HCT116 (cell line): ENCODE data around the gene HLA-DMA. TPM values are rescaled to one million over a fixed set of nuclear protein-coding genes. Genes with fewer than 3 reads are reported as not detected.

Source experiments
- ATAC-seq: fragments of 200-7000 bp; cut with Tn5 transposase; 2 replicates; pipeline ENCODE4 v1.9.1; 2020; ENCODE audit warnings: mild to moderate bottlenecking, moderate library complexity
- BruUV-seq: library from RNA; stranded (reverse); fragments of 400-500 nt; replicated peaks from 2 replicates; lab custom pipeline; 2021; lab: Mats Ljungman, UMichigan
- CTCF ChIA-PET: fragments of 300-600 bp; sonication (Branson Sonifier 250); formaldehyde crosslinking; loops from one replicate; lab custom pipeline; 2021; ENCODE audit warnings: antibody characterized with exemption; lab: Charles Lee
- POLR2A ChIA-PET: fragments of 300-600, 350-600 bp; sonication (Branson Sonifier 250); formaldehyde crosslinking; loops from one replicate; lab custom pipeline; 2021; ENCODE audit warnings: antibody characterized with exemption; lab: Charles Lee
- RAD21 ChIA-PET, 2 experiments: fragments of 300-600 bp; sonication (Branson Sonifier 250); formaldehyde crosslinking; loops; one replicate each; lab custom pipeline; 2023; ENCODE audit warnings: low total read pairs in 2 of 2; ENCODE audit not compliant: uncharacterized antibody in 2 of 2, unreplicated experiment in 2 of 2, low non-redundant PET in 1 of 2; lab: Charles Lee
- DNase-seq: peaks from one replicate; pipeline ENCODE4 v3.0.0-alpha.2; 2010; ENCODE audit warnings: low read depth, low spot score
- H2AFZ ChIP-seq: fragments of 200-600 bp; shearing (Covaris generic), sonication (generic); 2 replicates; pipeline ENCODE4 v1.6.1; 2017; ENCODE audit warnings: low read depth, mixed run types, mixed read lengths, antibody characterized with exemption, low read length; ENCODE audit not compliant: poor library complexity, severe bottlenecking
- H3K27ac ChIP-seq: 2 replicates; pipeline ENCODE4 v1.5.1; 2012; ENCODE audit warnings: low read depth, low read length
- H3K27me3 ChIP-seq: fragments of 200-600 bp; sonication (generic); 2 replicates; pipeline ENCODE4 v1.6.1; 2016; ENCODE audit warnings: mixed run types, low read length, mixed read lengths; ENCODE audit not compliant: insufficient read depth
- H3K36me3 ChIP-seq, 2 experiments: fragments of 200-500 bp in 1 of 2; fragments of 200-600 bp in 1 of 2; sonication (Bioruptor generic) in 1 of 2; sonication (generic) in 1 of 2; 2 replicates each; pipeline versions ENCODE4 v1.5.1 to v1.6.1; 2014 to 2016; ENCODE audit warnings: low read length in 2 of 2, inconsistent platforms in 1 of 2, mixed read lengths in 1 of 2, mixed run types in 1 of 2; ENCODE audit not compliant: insufficient read depth in 2 of 2, control insufficient read depth in 1 of 2
- H3K4me1 ChIP-seq, 2 experiments: fragments of 200-600 bp in 1 of 2; sonication (generic) in 1 of 2; 2 replicates each; pipeline versions ENCODE4 v1.5.1 to v1.6.1; 2012 to 2017; ENCODE audit warnings: low read length in 2 of 2, inconsistent platforms in 1 of 2, mild to moderate bottlenecking in 1 of 2, mixed read lengths in 1 of 2, mixed run types in 1 of 2, moderate library complexity in 1 of 2; ENCODE audit not compliant: insufficient read depth in 2 of 2, control insufficient read depth in 1 of 2
- H3K4me2 ChIP-seq: fragments of 200-600 bp; sonication (generic); 2 replicates; pipeline ENCODE4 v1.6.1; 2017; ENCODE audit warnings: mixed run types, low read length, mixed read lengths
- H3K4me3 ChIP-seq, 2 experiments: fragments of 200-600 bp in 1 of 2; sonication (generic) in 1 of 2; replicated peaks in 1 of 2; 2 replicates each; pipeline ENCODE4 v1.5.1; 2011 to 2016; ENCODE audit warnings: low read length in 2 of 2, control low read depth in 1 of 2, low read depth in 1 of 2, mild to moderate bottlenecking in 1 of 2, mixed read lengths in 1 of 2, mixed run types in 1 of 2
- H3K79me2 ChIP-seq: fragments of 200-600 bp; sonication (generic); 2 replicates; pipeline ENCODE4 v1.6.1; 2017; ENCODE audit warnings: mild to moderate bottlenecking, mixed run types, low read length, moderate library complexity, mixed read lengths; ENCODE audit not compliant: insufficient read depth
- H3K9ac ChIP-seq: fragments of 200-600 bp; sonication (generic); 2 replicates; pipeline ENCODE4 v1.6.1; 2016; ENCODE audit warnings: low read length, mixed read lengths
- H3K9me2 ChIP-seq: fragments of 200-600 bp; sonication (generic), shearing (Covaris generic); 2 replicates; pipeline ENCODE4 v1.6.1; 2017; ENCODE audit warnings: mixed run types, mild to moderate bottlenecking, moderate library complexity; ENCODE audit not compliant: insufficient read depth
- H3K9me3 ChIP-seq, 2 experiments: fragments of 200-500 bp in 1 of 2; fragments of 200-600 bp in 1 of 2; sonication (Bioruptor generic) in 1 of 2; sonication (generic) in 1 of 2; 2 replicates each; pipeline ENCODE4 v1.6.1; 2014 to 2017; ENCODE audit warnings: low read length in 2 of 2, mixed read lengths in 2 of 2, inconsistent platforms in 1 of 2, low read depth in 1 of 2, mild to moderate bottlenecking in 1 of 2, mixed run types in 1 of 2, moderate library complexity in 1 of 2; ENCODE audit not compliant: control insufficient read depth in 1 of 2, insufficient read depth in 1 of 2
- H4K20me1 ChIP-seq: fragments of 200-600 bp; sonication (generic), shearing (Covaris generic); 2 replicates; pipeline ENCODE4 v1.6.1; 2017; ENCODE audit warnings: mixed run types, mild to moderate bottlenecking, moderate library complexity; ENCODE audit not compliant: insufficient read depth
- CEBPB ChIP-seq: IDR thresholded peaks from 2 replicates; pipeline ENCODE4 v1.6.1; 2012; ENCODE audit warnings: low read depth
- CTCF ChIP-seq, 3 experiments: fragments of 200-600 bp in 1 of 3; sonication (generic) in 1 of 3; IDR thresholded peaks in 2 of 3; conservative IDR thresholded peaks in 1 of 3; 2 replicates each; pipeline ENCODE4 v1.5.1; 2012 to 2017; ENCODE audit warnings: low read depth in 2 of 3, low read length in 2 of 3, antibody characterized with exemption in 1 of 3, borderline replicate concordance in 1 of 3, control low read depth in 1 of 3, mild to moderate bottlenecking in 1 of 3, mixed read lengths in 1 of 3, mixed run types in 1 of 3, moderate library complexity in 1 of 3; ENCODE audit not compliant: insufficient read depth in 1 of 3
- EGR1 ChIP-seq: IDR thresholded peaks from 2 replicates; pipeline ENCODE4 v1.6.1; 2012; ENCODE audit warnings: low read depth
- ELF1 ChIP-seq: IDR thresholded peaks from 2 replicates; pipeline ENCODE4 v1.6.1; 2012; ENCODE audit warnings: low read depth, borderline replicate concordance
- EZH2 ChIP-seq: fragments of 200-600 bp; sonication (generic); IDR thresholded peaks from 2 replicates; pipeline ENCODE4 v1.6.1; 2017; ENCODE audit warnings: antibody characterized with exemption, mixed run types
- POLR2A ChIP-seq: IDR thresholded peaks from 2 replicates; pipeline ENCODE4 v1.7.0; 2011; ENCODE audit warnings: borderline replicate concordance; ENCODE audit not compliant: insufficient read depth, insufficient read length; ENCODE audit errors: extremely low read depth
- SRF ChIP-seq: IDR thresholded peaks from 2 replicates; pipeline ENCODE4 v1.6.1; 2012; ENCODE audit warnings: low read depth
- TCF7L2 ChIP-seq: IDR thresholded peaks from 2 replicates; pipeline ENCODE4 v1.7.0; 2011; ENCODE audit warnings: borderline replicate concordance, inconsistent platforms; ENCODE audit not compliant: insufficient read depth, insufficient read length; ENCODE audit errors: extremely low read depth
- ZFX ChIP-seq: fragments of 450-650 bp; IDR thresholded peaks from 2 replicates; pipeline ENCODE4 v1.6.1; 2017
- intact Hi-C: fragments of 100-400 bp; cut with micrococcal nuclease; formaldehyde crosslinking; loops from 2 replicates; pipeline ENCODE4 v1.10.0; 2022
- total RNA-seq: library from RNA; stranded (reverse); gene quantifications from one replicate; pipeline ENCODE4 v1.2.1, GENCODE V29; 2021; ENCODE audit not compliant: unreplicated experiment
- TF ChIP-seq, protein P1 (sequence below): IDR thresholded peaks from 2 replicates; pipeline ENCODE4 v1.6.1; 2012; ENCODE audit warnings: low read depth
- TF ChIP-seq, protein P2 (sequence below): IDR thresholded peaks from 2 replicates; pipeline ENCODE4 v1.6.1; 2012

HLA-DMA gene
- total RNA-seq, 1 experiment from 2014 or later: 12.1 TPM

DNA sequence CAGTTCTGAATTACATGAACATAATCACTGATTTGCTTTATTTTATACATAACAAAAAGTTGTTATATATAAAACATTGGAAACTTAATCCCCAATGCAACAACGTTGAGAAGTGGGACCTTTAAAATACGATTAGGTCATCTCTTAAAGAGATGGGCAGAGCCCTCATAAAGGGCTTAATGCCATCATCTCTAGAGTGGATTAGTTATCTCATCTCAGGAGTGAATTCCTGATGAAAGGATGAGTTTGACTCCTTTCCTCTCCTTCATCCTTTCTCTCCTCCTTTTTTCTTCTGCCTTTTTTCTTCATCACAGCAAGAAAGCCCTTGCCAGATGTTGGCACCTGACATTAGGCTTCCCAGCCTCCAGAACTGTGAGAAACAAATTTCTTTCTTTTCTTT, 42.6 kb upstream of the HLA-DMA start:
- no peaks in the 10 kb centered on the region for H3K36me3 ChIP-seq
- 0 out of 4 replicates have a peak, but pooled peaks cover 0 to 3% of the 10 kb centered on the region in 2 experiments for H3K4me1 ChIP-seq
- H4K20me1 ChIP-seq: no peaks in the 10 kb centered on the region
- DNase-seq (no peak), ATAC-seq (no peak)
- H3K79me2 ChIP-seq: no peaks in the 10 kb centered on the region
- no peak overlapping the region for H3K4me2 ChIP-seq
- no peak overlapping the region for H2AFZ ChIP-seq
- no peak overlapping the region for H3K9ac ChIP-seq
- intact Hi-C loops: no loop called here
- H3K9me2 ChIP-seq: no peaks in the 10 kb centered on the region
- ChIA-PET POLR2A (interaction anchor here (0.7 kb wide), 1 partner anchor 28 kb away, joined by 4 read pairs; no protein-coding TSS in a partner anchor), RAD21 (no interaction called here), CTCF (no interaction called here)
- H3K27ac ChIP-seq: no peak overlapping the region
- TF ChIP-seq, protein P1, sequence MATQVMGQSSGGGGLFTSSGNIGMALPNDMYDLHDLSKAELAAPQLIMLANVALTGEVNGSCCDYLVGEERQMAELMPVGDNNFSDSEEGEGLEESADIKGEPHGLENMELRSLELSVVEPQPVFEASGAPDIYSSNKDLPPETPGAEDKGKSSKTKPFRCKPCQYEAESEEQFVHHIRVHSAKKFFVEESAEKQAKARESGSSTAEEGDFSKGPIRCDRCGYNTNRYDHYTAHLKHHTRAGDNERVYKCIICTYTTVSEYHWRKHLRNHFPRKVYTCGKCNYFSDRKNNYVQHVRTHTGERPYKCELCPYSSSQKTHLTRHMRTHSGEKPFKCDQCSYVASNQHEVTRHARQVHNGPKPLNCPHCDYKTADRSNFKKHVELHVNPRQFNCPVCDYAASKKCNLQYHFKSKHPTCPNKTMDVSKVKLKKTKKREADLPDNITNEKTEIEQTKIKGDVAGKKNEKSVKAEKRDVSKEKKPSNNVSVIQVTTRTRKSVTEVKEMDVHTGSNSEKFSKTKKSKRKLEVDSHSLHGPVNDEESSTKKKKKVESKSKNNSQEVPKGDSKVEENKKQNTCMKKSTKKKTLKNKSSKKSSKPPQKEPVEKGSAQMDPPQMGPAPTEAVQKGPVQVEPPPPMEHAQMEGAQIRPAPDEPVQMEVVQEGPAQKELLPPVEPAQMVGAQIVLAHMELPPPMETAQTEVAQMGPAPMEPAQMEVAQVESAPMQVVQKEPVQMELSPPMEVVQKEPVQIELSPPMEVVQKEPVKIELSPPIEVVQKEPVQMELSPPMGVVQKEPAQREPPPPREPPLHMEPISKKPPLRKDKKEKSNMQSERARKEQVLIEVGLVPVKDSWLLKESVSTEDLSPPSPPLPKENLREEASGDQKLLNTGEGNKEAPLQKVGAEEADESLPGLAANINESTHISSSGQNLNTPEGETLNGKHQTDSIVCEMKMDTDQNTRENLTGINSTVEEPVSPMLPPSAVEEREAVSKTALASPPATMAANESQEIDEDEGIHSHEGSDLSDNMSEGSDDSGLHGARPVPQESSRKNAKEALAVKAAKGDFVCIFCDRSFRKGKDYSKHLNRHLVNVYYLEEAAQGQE: no peak
- no peak for TF ChIP-seq CEBPB
- no peak for TF ChIP-seq SRF
- TF ChIP-seq, protein P2, sequence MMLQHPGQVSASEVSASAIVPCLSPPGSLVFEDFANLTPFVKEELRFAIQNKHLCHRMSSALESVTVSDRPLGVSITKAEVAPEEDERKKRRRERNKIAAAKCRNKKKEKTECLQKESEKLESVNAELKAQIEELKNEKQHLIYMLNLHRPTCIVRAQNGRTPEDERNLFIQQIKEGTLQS: no peak
- no peak for TF ChIP-seq CTCF (IDR thresholded peaks at IDR 0.05 in 2 of 3, conservative IDR thresholded peaks at IDR 0.05 in 1 of 3; ENCODE audit: borderline replicate concordance in 1 of 3, insufficient read depth in 1 of 3, low read depth in 2 of 3, low read length in 2 of 3)
- no peak for TF ChIP-seq TCF7L2
- TF ChIP-seq POLR2A: no peak
- TF ChIP-seq ELF1: no peak
- TF ChIP-seq ZFX: no peak
- TF ChIP-seq EGR1: no peak
- no peak for TF ChIP-seq EZH2
- no peak overlapping the region for H3K4me3 ChIP-seq
- H3K9me3 ChIP-seq: no peaks in the 10 kb centered on the region
- no TSS peak for BruUV-seq
- H3K27me3 ChIP-seq: no peaks in the 10 kb centered on the region
